GM04504 (cell line): ENCODE measurements around the gene STYX.

Experiments
- DNase-seq: peaks from one replicate; pipeline ENCODE4 v3.0.0-alpha.2; 2012; ENCODE audit warnings: low read depth

STYX gene, protein sequence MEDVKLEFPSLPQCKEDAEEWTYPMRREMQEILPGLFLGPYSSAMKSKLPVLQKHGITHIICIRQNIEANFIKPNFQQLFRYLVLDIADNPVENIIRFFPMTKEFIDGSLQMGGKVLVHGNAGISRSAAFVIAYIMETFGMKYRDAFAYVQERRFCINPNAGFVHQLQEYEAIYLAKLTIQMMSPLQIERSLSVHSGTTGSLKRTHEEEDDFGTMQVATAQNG

DNA sequence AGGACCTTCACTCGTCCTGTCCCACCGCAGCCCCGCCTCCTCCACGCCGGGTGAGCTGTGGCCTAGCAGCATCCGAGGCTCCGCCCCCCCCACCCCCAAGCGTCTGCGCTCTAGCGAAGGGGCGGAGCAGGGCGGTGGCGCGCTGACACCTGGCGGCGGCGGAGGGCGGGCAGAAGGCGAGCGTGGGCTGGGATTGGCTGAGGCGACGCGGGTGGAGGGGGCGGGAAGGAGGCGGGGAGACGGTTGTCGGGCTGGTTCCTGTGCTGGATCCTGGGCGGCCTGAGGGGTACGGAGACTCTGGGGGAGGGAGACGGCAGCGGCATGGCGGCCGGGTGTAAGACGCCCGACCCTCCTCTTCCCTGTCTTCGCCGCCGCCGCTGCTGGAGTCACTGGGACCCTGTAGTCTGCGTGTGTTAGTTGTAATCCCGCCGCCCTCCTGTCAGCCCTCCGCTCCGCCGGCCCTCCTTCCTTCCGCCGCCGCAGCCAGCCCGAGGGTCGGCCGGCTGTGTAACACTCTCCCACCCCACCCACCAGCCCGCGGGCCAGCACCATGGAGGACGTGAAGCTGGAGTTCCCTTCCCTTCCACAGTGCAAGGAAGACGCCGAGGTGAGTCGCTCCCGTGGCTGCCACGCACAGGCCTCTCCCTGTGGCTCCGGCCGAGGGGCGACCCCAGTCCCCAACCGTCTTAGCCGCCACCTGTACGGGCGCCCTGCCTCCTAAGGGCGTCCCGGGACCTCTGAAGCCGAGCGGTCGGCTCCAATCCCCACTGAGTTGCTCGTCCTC, at the start of gene STYX:
Gene STYX, plus strand, starts transcription at position 242 of the 784 bp plus-strand sequence. Its CDS starts 309 bp downstream, at position 551.
- peak; percentile 94 for DNase-seq

DNA sequence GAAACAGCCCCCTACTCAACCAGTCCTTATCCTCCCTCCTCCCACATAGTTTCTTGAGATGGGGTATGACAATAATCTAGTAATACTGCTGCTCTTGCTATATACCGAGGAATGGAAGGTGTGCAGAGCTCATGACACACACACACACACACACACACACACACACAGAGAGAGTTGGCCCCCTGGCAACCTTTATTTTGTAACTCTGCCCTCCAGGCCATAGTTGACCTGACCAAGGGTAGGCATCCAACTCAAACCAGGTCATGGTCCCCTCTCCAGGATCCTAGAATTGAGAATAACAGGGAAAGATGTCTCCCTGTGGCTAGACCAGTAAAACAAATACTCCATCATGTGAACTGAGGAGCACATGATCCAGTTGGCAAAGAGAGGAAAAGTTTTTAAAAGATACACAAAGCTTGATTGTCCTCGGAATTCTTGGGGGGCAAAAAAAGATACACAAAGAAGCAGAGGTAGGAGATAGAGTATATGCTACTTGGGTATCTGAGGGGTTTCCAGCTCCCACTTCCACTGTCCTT, 45.9 kb upstream of the STYX start:
- no peak for DNase-seq

DNA sequence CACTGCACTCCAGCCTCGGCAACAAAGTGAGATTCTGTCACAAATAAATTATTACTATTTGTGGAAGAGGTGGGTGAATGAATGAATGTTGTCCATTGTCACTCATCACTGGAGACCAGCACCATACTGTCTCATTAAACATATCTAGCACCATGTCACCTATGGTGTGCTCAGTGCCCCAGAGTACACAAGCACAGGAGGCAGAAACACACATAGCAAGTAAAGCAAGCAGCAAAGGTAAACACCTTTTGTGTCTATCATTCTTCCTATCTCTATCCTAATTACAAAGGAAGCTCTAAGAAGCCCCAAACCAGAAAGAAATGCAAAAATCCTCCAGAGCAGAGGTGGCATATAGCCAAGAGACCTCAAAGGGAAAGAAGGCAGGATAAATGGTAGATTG, 43.8 kb upstream of the STYX start:
- DNase-seq: no peak

DNA sequence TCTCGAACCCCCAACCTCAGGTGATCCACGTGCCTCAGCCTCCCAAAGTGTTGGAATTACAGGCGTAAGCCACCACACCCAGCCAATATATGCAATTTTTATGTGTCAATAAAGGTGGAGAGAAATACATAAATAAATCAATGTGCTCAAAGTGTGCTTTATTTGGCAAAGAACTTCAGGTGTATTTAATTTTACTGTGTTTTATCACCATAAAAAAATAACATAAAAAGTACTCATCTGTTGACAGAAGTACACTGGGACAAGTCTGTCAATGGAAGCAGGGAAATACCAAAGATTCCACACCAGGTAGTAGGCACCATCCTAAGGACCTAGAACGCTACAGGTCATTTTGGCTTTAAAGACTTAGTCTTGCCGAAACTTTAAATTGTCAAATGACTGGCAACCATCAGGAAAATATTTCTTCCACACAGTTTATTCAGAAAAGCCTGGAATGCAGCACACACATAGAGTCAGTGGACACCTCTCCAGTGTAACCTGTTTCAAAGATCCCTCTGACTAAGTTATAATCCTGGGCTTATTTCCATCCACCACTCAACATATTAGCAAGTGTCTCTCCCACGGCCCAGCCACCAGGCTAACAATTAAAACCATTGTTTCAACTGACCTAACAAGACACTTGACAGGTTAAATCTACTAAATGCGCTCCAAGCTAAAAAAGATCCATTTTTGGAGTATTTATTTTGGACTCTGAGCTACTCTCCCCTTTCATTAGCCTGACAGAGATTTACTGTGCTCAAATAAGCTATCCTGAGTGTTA, 38.8 kb upstream of the STYX start:
- no peak for DNase-seq

DNA sequence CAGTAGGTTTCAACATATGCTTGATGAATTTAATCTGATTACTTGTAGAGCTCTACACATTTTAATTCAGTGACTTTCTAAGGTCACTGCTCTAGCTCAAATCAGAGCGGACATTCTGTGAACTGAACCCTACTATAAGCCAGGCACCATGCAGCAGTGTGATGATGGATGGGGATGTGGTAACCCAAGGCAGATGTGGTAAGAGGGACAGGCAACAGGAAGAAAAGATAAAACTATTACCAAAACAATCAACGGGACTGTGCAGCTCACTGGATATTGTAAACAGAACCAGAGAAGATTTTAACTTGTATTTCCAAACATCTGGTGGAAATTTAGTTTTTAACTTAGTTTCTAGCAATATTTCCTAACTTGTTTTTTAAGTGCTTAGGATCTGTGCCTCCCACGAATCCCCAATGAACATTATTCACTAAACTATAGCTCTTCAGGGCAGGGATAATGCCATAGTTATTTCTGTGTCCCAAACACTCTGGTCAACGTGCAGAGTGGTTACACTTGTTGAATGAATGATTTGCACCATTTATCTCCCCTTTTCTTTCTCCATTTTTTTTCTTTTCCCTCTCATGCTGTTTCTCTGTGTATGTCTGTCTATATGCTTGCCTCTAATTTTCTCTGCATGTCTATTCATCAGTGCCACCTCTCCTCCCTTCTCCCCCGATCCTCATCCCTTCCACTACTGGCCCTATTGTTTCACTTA, 37.6 kb upstream of the STYX start:
- peak; percentile 40 for DNase-seq

DNA sequence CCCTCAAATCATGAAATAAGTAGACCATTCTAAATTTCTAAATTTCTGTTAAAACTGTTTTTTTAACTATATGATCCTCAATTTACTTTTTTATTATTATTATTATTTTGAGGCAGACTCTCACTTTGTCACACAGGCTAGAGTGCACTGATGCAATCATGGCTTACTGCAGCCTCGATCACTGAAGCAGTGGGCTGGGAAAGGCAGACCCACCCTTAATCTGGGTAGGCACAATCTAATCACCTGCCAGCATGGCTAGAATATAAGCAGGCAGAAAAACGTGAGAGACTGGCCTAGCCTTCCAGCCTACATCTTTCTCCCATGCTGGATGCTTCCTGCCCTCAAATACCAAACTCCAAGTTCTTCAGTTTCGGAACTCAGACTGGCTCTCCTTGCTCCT, 36.9 kb upstream of the STYX start:
- no peak for DNase-seq

DNA sequence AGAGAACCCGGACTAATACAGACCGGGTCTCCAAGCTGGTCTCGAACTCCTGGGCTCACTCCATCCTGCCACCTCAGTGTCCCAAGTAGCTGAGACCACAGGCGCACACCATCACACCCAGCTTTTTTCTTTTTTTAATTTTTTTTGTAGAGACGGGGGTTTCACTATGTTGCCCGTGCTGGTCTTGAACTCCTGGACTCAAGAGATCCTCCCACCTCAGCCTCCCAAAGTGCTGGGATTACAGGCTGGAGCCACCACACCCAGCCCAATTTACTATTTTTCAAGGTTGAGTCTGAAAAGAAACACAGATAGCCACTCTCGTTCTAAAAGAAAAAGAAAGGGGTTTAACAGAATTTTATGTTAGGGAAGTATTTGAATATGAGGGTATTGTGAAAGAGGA, 36.4 kb upstream of the STYX start:
- no peak for DNase-seq

DNA sequence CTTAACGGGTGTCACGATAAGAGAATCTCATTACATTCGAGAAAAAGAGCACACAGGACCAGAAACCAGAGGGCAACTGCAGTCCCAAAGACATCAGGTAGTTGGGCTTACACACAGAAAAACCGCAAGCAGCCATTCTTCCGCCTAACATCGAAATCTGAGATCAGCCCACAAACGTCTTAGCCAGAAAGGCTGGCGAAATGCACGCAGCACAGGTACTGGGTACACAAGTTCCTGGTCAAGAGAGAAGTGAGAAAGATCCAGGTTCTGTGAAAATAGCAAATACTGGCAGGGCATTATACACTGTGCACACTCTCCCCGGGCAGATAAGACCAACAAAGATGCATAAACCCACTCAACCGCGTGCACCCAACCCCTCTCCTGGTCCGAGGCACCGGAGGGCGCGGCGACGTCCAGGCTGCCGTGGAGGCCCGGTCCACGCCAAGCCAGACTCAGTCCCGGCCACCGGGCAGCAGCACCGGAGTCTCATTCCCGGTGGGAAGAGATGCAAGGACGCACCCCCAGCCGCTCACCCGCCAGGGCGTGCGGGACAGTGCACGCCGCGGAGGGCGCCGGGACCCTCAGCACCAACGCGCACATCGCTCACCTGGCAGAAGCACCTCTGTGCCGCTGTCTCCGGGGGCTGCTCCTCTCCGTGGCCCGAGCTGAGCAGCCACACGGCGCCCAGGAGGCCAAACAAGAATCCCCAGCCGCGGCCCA, 35.0 kb upstream of the STYX start:
- peak; percentile 8 for DNase-seq

DNA sequence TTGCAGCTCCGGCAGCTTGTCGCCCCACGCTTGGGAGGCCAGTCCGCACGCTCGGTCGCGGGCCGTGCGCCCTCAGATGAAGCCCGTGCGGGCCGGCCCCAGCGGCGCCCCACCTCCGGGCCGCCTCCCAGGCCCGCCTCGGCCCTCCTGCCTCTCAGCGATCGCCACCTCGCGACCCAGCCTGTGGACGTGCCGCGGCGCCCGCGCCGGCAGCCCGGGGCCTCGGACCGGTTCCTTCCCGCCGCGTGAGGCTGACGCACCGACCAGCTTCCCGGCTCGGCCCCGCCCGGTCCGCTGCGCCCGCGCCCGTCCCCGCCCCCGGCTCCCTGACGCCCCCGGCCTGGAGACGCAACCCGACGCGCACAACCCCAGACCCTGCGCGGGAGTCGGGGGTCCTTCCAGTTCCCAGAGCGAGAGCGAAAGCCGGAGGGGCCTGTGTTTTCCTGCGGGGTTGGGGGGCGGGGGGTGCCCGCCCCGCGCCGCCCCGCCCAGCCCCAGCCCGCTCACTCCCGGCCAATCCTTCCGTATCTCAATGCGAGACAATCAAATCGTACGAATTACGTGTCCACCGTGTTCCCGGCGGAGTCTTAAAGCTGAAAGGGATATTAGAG, 34.4 kb upstream of the STYX start, which contains the start of gene ERO1A:
Gene ERO1A, minus strand, starts transcription at position 78 of the 611 bp plus-strand sequence. Its CDS starts 77 bp downstream, at position 1.
- DNase-seq: peak; percentile 59

DNA sequence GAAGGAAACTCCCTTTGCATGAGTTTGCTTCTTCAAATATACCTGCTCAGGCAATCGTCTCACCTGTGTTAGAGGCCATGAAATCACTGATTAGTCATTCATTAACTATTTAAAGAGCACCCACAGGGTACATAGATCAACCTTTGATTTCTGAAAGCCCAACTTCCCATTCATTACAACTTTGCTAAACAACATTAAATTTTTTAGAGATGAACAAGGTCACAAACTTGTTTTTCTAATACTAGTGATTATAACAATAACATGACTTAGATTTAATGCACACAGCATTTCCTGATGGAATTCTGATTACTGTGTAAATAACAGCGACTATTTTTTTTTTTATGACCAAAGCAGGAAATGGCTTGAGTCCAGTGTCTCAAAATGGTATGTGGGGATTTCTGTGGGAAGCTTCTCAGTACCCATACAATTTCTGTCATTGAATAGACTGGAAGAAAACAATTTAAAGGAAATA, 29.2 kb upstream of the STYX start:
- DNase-seq: no peak

DNA sequence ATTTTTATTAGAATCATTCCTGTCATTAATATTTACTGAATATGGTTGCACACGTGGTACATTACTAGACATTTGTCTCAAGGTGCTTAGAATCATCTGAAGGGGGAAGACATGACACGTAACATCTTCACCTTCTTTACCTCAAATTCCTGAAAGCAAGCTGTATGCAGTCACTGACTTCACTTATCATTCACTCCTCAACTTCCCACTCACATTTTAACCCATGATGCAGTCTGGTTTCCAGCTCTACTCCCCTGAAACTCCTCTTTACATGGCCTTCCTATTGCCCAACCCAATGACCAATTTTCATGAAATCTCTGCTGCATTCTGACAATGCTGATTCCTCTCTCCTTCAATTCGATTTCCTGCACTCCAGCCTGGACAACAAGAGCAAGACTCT, 28.7 kb upstream of the STYX start:
- DNase-seq: no peak

DNA sequence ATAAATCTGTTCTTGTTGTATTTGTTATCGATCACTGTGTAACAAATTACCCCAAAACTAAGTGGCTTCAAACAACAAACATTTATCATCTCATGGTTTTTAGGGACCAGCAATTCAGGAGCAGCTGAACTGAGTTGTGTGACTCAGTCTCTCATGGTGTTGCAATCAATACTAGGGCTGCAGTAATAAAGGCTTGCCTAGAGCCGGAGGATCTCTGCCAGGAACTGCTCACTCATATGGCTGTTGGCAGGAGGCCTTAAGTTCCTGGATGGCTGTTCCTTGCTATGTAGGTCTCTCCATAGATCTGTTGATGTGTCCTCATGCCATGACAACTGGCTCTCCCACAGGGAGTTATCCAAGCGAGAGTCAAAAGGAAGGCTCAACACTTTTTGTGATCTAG, 26.7 kb upstream of the STYX start:
- DNase-seq: peak; percentile 95

DNA sequence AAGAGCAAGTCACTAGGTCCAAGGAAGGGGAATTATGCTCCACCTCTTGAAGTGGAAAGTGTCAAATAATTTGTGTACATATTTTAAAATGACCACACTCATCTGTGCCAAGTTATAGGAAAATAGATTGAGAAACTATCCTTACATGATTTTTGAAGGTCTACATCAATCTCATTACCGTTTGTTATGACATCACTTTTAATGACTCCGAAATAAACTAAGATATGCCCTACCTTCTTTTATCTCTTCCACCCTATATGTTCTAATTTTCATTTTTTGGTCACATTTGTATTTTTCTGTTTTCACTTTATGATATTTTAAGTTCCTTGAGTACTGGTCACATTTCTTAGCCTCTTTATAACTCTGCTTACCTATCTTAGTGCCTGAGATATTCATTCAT, 26.3 kb upstream of the STYX start:
- DNase-seq: no peak

DNA sequence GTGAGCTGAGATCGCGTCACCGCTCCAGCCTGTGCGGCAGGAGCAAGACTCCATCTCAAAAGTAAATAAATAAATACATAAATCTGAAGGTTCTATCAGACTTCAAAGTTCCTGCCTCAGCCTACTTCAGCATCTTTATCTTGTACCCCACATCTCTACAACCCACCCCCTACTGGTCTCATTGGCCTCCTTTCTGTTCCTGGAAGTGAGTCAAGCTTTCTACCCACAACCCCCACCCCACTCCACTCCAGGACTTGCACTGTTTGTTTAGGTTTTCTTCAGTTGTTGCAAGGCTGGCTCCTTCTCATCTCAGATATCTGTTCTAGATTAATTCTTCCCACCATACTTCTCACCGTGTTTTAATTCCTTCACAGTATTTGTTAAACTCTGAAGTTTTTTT, 23.7 kb upstream of the STYX start:
- DNase-seq: no peak

DNA sequence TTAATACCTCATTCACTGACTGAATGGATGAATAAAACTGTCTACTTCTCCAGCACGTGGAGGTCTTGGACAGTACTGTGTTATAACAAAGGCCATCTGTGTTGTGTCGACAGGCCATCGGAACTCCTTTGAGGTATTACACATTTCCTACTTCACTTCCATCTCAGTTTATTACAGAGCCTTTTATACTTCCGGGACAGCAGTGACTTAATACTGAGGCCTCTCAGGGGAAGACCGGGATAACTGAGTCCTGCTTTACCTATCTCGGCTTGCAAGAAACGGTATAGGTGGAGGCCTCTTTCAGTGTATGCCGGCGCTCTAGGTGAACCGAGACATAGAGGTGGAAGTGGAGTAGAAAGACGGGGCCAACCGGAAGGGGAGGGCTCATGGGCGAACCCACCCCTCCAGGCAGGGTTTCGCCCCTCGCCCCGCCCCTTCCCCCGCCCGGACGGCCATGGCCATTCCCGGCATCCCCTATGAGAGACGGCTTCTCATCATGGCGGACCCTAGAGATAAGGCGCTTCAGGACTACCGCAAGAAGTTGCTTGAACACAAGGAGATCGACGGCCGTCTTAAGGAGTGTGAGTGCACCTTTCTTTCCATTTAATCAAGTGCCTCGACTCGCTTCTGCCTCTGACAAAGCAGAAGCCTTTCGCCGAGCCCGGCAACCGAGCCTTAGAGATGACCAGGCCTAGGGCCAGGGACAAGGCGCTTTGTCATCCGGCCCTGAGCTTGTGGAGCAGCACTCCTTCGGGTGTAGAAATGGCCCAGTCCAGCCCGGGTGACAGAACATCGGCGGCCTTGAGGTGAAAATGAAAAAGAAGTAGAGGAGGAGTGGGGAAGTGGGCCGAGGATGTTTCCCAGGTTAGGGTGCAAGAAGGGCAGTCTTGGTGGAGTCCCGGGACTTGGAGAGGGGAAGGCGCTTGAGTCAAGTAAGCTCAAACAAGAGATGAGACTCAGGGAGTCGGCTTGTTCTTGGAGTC, 23.0 kb upstream of the STYX start, which contains the start of gene PSMC6:
Gene PSMC6, plus strand, starts transcription at position 477 of the 983 bp plus-strand sequence. Its CDS starts 20 bp downstream, at position 497.
- peak; percentile 76 for DNase-seq

DNA sequence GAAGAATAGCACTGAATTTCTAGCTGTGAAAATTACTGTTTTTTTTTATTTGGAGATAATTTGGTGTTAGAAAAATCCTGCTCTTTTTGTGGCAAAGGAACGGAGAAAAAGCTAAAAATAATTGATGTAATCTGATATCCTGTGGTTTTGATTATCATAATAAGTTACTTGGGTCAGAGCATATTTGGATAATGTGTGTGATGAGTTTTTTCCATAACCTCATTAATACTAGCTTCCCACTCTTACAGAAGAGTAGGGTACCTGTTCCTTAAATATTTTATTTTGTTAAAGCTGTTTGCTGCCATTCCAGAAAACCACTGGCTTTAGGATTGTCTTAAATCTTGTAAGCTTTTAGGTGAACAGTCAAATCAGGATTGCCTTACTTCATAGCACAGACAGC, 18.3 kb upstream of the STYX start:
- no peak for DNase-seq

DNA sequence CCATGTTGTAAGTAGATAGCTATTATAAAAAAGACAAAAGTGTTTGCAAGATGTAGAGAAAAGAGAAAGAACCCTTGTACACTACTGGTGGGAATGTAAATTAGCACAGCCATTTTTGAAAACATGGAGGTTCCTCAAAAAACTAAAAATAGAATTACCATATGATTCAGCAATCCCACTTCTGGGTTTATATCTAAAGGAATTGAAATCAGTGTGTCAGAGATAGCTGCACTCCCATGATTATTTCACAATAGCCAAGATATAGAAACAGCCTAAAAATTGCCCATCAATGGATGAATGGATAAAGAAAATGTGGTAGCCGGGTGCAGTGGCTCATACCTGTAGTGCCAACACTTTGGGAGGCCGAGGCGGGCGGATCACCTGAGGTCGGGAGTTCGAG, 13.8 kb upstream of the STYX start:
- no peak for DNase-seq

DNA sequence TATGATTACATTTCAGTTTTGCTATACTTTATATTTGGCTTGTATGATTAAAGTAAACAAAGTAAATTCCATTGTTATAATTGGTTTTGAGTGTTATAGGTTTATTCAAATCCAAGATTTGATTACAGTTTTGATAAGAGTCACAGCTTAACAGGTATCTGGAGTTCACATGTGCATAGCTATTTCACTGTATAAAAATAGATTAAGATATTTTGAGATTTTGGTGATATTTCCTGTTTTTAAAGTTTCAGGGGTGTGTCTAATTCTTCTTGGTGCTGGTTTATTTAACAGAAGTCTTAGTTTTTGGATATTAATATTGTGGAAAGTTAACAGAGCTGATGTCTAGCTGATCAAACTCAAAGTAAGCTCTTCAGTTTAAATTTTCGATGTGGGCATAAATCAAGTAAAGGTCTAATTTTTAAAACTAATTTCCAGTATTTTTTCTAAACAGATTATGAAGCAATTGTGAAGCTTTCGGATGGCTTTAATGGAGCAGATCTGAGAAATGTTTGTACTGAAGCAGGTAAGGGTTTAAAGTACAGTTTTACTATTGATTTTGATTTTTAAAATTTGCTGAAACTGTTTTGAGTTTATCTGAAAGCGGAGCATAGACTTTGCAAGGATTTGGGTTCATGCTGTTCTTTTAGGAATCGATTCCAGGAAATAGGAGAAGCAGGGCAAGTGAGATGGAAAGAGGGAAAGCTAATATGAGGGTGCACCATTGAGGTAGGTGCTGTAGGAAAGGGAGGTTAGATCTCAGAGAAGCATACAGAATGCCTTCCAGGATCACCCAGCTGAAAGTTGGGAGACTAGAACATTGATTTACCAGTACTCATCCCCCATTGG, 6.2 kb upstream of the STYX start:
- no peak for DNase-seq

DNA sequence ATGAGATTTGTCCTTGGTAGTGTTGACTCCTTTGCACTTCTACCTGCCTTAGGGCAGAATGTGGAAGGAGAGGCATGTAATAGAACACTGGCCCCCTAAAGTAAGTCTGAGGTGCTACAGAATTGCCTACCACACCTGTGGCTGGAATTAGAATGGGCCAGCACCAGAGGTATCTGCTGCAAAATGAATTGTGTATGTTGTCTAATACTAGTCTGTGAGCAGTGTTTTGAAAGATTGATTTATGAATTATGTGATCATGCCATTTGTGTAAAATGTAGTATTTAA, 5.7 kb upstream of the STYX start:
- no peak for DNase-seq
